Right lobe of liver (tissue), 4 donors: ENCODE results near the gene KRT13.

Experiments used
- CTCF ChIP-seq, 4 donors: fragments of 200-600 bp in 3 of 4; fragments of 450-650 bp in 1 of 4; IDR thresholded peaks; one replicate each; pipeline versions ENCODE4 v1.5.1 to v1.8.0; 2016 to 2022; ENCODE audit warnings: antibody characterized with exemption in 4 of 4, mild to moderate bottlenecking in 2 of 4
- POLR2A ChIP-seq: fragments of 450-650 bp; IDR thresholded peaks from one replicate; pipeline ENCODE4 v1.6.1; 2017; ENCODE audit warnings: antibody characterized with exemption, mild to moderate bottlenecking
- donor health status: DM: no; HTN: no; CAD: no.
- donor health status: DM: no; HTN: no; CAD: no.
- donor health status: DM: no; HTN: yes; CAD: no.

GRCh38 chr17:41512546-41513167, 7.2 kb upstream of the KRT13 start:
- TF ChIP-seq CTCF (IDR thresholded peaks at IDR 0.05), result no peak
- no peak for TF ChIP-seq POLR2A
